Measurements from ENCODE around the gene LCN2.

GRCh38 chr9:128187361-128187760, 38.1 kb downstream of the LCN2 start:
- no peak for TF ChIP-seq CBFB (IDR thresholded peaks at IDR 0.05; ENCODE audit: low read depth)
- no peak for TF ChIP-seq YY1 (IDR thresholded peaks at IDR 0.05; ENCODE audit: low read depth, low read length)
- no peak for TF ChIP-seq BACH1 (IDR thresholded peaks at IDR 0.05; ENCODE audit: borderline replicate concordance)

Data from GM12878 (cell line).